ENCODE measurements around the gene PTPA. TPM values are rescaled to one million over a fixed set of nuclear protein-coding genes. Genes with fewer than 3 reads are reported as not detected.

PTPA gene
- total and polyA plus RNA-seq, 9 of the 15 experiments (the other 6 are each of a cell fraction or from before 2014, with no cell fraction given) = 1.7 to 121 (median 72.6) TPM

- TF ChIP-seq NCOA2 (IDR thresholded peaks at IDR 0.05; ENCODE audit: partially characterized antibody in 2 of 2) (peak in 1 of 2 experiments; percentile 69), FOXP1 (CRISPR knock-in tag; IDR thresholded peaks at IDR 0.05) (peak; percentile 98), TBL1XR1 (IDR thresholded peaks at IDR 0.05; ENCODE audit: low read length in 2 of 2) (peak; percentile 97), NKRF (IDR thresholded peaks at IDR 0.05; ENCODE audit: borderline replicate concordance) (no peak), COPS2 (conservative IDR thresholded peaks at IDR 0.05) (no peak), MTA2 (IDR thresholded peaks at IDR 0.05; ENCODE audit: low read depth) (peak; percentile 98), DIDO1 (tag; IDR thresholded peaks at IDR 0.05; ENCODE audit: low read depth) (no peak), ZNF311 (CRISPR knock-in tag; IDR thresholded peaks at IDR 0.05) (peak; percentile 88), ZNF354B (CRISPR knock-in tag; IDR thresholded peaks at IDR 0.05) (no peak), GABPA (tag; conservative IDR thresholded peaks at IDR 0.05; ENCODE audit: low read depth) (peak; percentile 45; the same call in 1 of the 2 replicates), THAP7 (CRISPR knock-in tag; IDR thresholded peaks at IDR 0.05) (no peak), ZBED1 (IDR thresholded peaks at IDR 0.05) (peak; percentile 95), ZBTB5 (IDR thresholded peaks at IDR 0.05) (peak; percentile 32; the same call in 1 of the 2 replicates), DEAF1 (CRISPR knock-in tag; IDR thresholded peaks at IDR 0.05) (0 out of 2 replicates have a peak, but pooled peaks have one; percentile 3), PATZ1 (CRISPR knock-in tag; IDR thresholded peaks at IDR 0.05; ENCODE audit: borderline replicate concordance) (no peak), NFXL1 (CRISPR knock-in tag; IDR thresholded peaks at IDR 0.05) (no peak), HNRNPLL (IDR thresholded peaks at IDR 0.05; ENCODE audit: low read depth, low read length, poor library complexity, severe bottlenecking) (no peak), KDM5B (IDR thresholded peaks at IDR 0.05; ENCODE audit: insufficient replicate concordance, low read depth, low read length) (no peak), CREBBP (IDR thresholded peaks at IDR 0.05; ENCODE audit: low read depth, low read length) (no peak)
Observed at GRCh38 chr9:129068990-129069861, 42.0 kb upstream of the PTPA start (continued).
